Right hindlimb (tissue), 1 donor: ENCODE results near the gene DIS3L2.
"Not testable (repeated sequence)": the region's sequence is repeated elsewhere in the genome, so short reads cannot be mapped to it uniquely, and the experiment has no call there.

Experiments used
- DNase-seq: peaks from one replicate; pipeline ENCODE4 v3.0.0-alpha.2; 2018

DIS3L2 gene

DNA sequence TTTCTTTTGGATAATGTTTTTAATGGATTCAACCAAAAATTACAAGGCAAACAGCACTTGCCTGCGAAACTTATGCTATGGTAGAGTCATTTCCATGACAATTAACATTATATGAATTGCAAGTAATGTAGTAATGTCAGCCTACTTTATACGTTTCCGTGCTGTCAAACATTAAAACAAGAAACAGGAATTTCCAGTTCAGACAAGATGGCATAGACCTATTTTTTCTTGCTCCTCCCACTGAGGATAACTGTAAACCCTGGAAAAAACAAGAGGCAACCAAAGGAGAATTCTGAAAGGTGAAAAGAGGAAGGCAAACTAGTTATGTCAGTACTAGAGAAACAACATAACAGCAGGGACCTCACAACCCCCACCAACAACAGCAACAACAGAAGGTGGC is 170.7 kb downstream of the DIS3L2 start:
- DNase-seq, result no peak

- no peak for DNase-seq
Measured at GRCh38 chr2:232133078-232133477, 171.6 kb downstream of the DIS3L2 start.

DNA sequence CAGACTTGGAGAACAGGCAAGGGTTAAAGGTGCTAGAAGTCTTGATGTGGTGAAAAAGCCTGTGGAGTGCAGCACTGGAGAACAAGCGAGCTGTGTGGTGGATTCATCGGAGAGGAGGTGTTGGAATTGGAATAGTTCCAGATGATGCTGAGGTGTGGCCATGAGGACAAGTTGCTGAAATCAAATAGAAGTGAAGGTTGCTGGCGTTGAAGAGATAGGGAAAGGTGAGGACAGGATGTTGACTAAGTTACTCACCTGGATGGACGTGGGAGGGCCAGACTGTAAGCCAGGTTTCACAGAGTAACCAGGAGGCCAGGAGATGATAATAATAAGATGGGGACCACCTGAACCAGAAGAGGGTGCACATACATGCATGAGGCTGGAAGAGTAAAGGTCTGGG is 173.4 kb downstream of the DIS3L2 start:
- DNase-seq, result no peak

DNA sequence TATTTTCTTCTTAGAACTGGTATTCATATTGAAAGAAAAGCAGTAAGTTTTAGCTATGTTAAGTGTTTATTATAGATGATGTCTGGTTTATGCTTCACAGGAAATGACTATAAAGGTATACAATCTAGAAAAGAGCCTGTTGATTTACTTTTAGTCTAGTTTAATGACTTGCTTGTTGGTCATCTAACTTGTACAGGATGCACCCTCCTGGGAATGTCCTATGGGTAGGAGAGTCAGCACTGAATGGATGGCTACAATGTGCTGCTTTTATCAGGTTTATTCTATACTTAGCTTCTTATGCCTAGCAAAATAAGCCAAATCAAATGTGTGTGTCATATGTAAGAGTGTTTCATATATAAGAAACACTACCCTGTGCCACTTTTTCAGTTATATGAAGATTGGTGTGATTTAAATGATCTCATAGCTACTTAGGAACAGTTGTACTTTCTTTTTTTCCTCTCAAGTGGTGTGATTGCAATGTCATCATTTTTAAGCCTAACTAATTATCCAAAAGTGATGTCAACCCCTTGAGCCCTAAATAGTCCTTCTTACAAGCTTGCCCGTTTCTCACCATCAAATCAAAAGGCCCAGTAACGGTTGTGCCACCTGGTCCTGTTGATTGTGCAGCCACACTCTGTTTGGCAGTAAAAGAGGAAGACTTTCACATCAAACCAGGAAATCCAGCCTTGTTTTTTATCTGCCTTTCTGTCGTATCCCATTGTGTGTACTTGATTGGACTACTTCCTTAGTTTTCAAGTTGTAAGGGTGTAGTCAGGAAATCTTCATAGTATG is 176.0 kb downstream of the DIS3L2 start:
- DNase-seq, result no peak

GRCh38 chr2:232138441-232138840 is 176.9 kb downstream of the DIS3L2 start:
- no peak for DNase-seq

- no peak for DNase-seq
Measured at GRCh38 chr2:232139171-232139594, 177.7 kb downstream of the DIS3L2 start.

- no peak for DNase-seq
Measured at GRCh38 chr2:232139786-232140562, 178.5 kb downstream of the DIS3L2 start.

- no peak for DNase-seq
Measured at GRCh38 chr2:232141591-232141990, 180.1 kb downstream of the DIS3L2 start.

GRCh38 chr2:232142049-232142448 is 180.5 kb downstream of the DIS3L2 start:
- peak; percentile 45 for DNase-seq

- DNase-seq, result no peak
Measured at GRCh38 chr2:232142502-232142901, 181.0 kb downstream of the DIS3L2 start.

- DNase-seq, result no peak
Measured at GRCh38 chr2:232146294-232146693, 184.8 kb downstream of the DIS3L2 start.

GRCh38 chr2:232147440-232148077 is 186.0 kb downstream of the DIS3L2 start:
- DNase-seq, result no peak

DNA sequence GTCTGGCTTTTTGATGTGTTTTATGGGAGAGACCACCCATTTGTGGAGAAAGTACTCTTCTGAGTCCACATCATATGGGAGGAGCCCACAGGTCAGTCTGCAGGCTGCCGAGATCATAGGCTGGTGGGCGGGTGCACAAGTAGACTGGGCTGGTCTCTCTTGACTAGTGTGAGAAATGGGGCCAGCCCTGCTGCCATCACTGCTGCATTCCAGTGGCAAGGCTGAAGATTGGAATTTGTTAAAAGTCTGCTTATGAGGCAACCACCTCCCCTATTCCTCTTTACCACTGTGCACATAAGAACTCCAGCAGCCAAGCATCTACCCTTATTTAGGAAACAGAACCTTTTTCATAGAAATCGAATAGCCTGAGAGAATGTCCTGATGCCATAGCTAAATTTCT is 200.7 kb downstream of the DIS3L2 start:
- no peak for DNase-seq

DNA sequence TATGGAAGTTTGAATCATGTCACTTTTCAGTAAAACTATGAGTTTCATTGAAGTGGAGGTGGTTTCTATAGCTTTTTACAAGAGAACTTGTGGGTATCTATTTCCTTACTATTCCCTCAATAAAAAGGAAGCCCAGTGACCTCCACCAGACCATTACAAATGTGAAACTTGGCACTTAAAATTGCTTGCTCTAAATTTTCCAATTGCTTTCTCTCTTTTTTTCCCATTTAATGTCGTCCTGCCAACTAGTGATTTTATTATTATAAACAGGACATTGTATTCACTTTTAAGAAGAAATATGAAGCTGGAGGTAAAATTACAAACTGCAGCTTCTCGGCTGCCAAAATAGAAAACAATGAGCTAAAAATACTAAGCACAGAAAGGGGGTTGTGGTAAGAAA is 208.9 kb downstream of the DIS3L2 start:
- no peak for DNase-seq

DNA sequence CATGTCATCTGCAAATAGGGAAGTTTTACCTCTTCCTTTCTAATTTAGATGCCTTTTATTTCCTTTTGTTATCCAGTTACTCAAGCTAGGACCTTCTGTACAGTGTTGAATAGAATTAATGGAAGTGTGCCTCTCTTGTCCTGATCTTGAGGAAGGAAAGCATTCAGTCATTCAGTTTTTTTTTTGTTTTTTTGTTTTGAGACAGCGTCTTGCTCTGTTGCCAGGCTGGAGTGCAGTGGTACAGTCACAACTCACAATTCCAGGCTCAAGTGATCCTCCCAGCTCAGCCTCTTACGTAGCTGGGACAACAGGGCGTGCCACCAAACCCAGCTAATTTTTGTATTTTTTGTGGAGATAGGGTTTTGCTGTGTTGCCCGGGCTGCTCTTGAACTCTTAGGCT is 213.1 kb downstream of the DIS3L2 start:
- no peak for DNase-seq

DNA sequence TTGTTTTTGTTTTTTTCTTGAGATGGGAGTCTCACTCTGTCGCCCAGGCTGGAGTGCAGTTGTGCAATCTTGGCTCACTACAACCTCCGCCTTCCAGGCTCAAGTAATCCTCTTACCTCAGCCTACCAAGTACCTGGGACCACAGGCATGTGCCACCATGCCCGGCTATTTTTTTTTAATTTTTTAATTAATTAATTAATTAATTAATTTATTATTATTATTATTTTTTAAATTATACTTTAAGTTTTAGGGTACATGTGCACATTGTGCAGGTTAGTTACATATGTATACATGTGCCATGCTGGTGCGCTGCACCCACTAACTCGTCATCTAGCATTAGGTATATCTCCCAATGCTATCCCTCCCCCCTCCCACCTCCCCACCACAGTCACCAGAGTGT is 215.1 kb downstream of the DIS3L2 start:
- DNase-seq, result not testable (repeated sequence)

DNA sequence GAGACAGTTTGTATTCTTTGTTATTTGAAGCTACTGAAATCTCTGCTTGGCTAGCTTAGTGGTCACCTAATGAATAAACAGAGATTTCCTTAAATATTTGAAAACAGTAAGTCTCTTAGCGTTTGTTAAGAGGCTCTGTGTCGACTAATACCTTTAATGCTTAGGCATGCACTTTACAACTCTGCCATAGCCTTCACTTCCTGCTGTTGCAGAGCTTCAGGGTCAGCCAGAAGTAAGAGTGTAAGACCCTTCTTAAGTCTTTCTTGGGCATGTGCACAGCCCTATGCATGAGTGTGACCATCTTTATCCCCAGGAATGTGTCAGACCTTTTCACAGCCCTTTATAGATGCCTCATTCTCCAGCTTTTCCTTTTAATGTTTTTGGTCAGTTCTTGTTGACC is 221.8 kb downstream of the DIS3L2 start:
- no peak for DNase-seq

- DNase-seq, result no peak
Measured at GRCh38 chr2:232184346-232184745, 222.8 kb downstream of the DIS3L2 start.

DNA sequence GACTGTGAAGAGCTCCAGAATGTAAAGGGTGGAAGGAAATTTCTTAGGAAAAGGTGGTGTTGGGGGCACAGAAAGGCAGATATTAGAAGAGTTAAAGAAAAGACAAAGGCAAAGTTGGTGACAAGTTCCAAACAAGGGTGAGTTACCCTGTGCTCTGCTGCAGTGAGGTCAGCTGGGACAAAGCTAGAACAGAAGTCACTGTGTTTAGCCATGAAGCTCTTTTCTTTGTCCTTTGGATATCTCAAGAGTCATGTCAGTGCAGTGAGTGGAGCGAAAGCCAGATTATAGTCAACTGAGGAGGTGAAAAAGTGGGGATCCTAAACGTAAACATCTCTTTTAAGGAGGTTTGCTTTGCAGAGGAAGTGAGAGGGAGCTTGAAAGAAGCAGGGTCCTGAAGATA is 229.3 kb downstream of the DIS3L2 start:
- DNase-seq, result no peak

DNA sequence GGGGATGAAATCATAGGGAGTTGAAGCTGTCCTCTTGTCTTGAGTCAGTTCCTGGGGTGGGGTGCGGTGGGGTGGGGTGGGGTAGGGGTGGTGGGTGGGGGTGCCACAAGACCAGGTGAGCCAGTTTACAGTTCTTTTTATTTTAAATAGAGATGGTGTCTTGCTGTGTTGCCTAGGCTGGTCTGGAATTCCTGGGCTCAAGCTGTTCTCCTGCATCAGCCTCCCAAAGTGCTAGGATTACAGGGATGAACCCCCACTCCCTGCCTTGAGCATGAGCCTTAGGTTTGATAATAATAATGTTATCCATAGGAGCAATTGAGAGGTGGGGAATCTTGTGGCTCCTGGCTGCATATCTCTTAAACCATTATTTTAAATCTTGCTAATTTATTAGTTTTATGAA is 234.0 kb downstream of the DIS3L2 start:
- no peak for DNase-seq

GRCh38 chr2:232196802-232197201 is 235.3 kb downstream of the DIS3L2 start:
- DNase-seq, result no peak

DNA sequence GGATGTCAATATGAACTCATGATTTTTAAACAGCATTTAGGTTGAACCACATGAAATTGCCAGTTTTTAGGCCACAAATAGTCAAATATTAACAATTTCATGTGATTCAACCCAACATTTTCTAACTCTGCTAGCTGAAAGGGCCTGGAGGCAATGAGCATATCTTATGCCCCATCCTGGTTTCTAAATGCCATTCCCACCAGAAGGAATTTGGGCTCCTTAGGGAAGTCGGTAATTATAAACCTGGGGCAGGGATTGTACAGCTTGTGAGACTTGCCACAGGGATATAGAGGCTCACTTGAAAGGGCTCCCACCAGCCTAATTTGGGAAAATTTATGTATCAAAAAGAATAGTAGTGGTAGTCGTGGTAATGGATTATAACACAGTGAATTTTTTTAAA is 238.7 kb downstream of the DIS3L2 start:
- no peak for DNase-seq

DNA sequence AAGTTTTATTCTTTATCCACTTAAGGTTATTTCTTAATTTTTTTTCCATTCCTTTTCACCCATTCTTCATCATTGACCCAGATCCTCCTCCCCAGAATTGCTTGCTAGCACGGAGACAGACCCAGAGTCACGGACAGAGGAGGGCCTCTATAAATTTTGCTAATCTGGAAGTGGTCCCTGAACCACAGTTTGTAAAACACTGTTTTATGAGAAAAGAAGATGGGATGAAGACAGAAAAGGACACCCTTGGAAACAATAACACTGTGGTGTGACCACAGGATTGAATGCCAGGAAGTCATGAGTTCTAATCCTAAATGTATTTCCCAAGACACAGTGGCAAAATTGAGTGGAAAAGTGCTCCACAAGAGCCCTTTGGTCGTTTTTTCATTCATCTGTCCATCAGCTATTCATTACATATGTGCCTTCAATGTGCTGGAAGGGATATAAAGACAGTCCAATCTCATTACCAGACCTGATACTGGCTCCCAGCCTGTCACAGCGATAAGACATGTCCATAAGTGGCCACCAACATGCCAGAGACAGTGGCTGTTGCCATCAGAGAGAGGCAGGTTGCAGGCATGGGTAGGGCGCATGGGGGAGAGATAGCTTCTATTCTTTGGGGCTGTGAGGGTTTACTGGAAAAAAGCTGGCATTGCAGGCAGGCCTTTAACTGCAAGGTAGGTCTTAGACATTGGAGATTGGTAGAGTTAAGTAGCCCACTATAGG is 241.8 kb downstream of the DIS3L2 start:
- DNase-seq, result no peak
